GM03348 (cell line): ENCODE data around the gene TCERG1L.
"Not testable (repeated sequence)": the region's sequence is repeated elsewhere in the genome, so short reads cannot be mapped to it uniquely, and the experiment has no call there.

Source experiments
- DNase-seq: peaks from one replicate; pipeline ENCODE4 v3.0.0; 2012; ENCODE audit warnings: low spot score

Gene TCERG1L

DNA sequence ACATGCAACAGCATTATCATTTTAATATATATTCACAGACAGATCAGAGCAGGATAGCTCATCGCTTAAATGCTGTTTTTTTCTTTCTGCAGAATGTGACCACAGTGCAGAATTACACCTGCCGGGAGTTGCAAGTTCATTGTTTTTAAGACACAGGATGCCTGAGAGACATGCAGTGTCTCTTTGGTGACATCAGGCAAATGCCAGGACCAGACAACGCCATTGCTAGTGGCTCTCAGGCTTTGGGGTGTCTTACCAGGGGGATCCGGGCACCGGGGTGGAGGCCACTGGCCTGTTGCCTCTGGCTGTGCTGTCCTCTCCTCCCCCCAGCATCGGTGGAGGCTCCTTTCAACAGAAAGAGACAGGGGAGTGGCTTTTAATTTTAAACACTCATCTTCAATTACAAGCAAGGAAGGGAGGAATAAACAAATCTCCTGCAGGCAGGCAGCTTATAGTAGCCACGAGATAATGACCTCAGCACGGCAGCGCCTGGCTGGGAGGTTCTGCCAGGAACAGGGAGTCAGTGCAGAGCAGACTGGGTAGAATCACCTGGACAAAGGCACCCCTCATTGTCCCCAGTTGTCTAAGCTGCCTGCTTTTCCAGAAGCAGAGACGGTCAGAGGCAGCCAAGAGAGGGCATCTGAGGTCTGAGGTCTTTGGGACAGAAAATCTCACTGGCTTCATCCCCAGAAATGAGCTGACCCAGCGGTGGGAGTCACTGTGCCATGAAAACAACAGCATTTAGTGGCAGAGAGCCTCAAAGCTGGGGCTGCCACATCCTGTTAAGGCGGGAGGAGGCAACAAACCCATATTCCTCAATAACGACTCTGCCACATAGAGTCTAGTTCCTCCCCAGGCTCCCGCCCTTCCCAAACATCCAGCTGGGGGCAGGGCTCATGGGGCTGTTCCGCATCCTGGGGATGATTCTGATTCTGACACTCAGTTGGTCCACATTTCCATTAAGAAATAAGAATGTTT is 148.4 kb downstream of the TCERG1L start:
- no peak for DNase-seq

DNA sequence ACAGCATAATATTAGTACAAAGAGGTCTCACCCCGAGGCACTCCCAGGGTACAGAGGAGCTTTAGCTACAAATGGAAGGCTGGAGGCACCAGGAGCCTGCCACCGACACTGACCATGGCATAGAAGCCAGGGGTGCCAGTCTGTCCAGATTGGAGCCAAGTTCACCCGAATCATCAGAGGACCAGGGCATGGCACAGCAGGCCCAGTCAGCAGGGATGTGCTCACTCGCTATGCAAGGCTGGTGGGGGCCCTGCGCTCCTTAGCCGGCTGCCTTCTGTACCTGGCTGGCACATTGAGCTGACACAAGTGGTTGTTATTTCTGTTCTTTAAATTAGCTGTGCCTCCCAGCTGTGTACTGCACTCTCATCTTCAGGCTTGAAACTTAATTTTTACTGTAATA is 149.3 kb downstream of the TCERG1L start:
- DNase-seq, result no peak

DNA sequence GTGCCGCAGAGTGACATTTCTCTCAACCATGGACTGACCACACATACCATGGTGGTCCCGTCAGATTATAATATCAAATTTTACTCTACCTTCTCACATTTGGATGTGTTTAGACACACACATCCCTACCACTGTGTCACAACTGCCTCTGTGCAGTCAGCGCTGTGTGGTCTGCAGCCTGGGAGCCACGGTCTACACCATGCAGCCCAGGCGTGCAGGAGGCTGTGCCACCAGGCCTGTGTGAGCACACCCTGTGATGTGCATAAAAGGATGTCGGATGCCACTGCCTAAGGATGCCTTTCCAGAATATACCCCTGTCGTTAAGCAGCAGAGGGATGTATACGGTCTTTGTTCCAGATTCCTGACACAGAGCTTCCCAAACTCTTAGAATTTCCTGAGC is 150.4 kb downstream of the TCERG1L start:
- no peak for DNase-seq

DNA sequence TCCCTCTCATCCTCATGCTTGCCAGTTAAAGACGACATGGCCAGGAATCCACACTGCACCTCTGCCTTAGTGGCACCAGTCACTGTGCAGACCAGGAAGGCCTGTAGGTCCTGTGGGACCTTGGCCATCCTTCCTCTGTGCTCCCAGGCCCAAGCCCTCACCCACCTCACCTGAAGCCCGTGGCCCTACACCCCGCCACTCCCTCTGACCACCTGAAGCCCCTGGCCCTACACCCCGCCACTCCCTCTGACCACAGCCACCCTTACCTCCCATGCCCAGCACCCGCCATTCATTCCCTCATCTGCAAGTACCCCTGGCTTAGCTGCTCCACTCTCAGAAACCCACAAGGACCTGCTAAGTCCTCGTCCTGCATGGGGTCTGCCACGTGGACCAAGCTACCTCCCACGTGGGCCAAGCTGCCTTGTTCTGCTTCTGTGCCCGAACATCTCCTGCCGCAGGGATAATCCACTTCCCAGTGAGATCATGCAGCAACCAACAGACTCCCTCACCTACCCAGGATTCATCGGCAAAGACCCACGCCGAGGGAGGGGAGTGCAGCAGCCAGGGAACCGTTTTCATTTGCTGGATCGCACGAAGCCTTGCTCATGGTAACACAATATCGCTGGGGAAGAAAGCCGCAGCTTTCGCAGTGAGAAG is 151.2 kb downstream of the TCERG1L start:
- DNase-seq, result no peak

DNA sequence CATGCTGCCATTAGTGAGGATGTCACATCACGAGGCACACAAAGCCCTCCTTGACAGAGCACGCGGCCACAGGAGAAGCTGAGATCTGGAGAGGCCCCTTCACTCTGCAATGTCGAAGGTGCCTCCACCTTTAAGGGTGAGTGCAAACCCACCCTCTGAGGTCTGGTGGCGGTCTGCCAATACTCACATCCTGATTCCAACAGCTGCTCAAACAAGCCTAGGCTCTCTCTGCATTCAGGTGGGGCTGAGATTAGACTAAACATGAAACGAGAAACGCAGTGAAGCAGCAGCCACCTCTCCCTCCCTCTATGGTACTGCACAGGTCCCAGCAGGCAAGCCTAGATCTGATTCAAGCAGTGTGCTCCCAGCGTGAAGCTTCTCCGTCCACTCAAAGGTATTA is 151.8 kb downstream of the TCERG1L start:
- no peak for DNase-seq

DNA sequence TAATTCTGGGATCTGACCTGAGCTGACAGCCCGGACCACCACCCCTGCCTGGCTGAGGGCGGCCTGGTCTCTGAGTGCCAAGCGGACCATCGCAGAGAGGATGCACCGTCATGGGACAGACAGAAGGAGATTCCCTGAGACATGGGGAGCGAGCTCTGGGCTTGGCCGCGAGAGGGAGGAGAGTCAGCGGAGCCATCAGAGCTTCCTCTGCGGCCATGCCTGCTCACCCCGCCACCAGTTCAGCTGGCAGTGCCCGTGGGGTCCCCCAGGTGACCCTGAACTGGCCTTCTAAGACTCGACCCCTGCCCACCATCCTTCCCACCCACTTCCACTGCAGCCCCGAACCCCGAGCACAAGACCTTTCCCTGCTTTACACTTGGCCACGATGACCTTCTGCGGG is 152.8 kb downstream of the TCERG1L start:
- no peak for DNase-seq

DNA sequence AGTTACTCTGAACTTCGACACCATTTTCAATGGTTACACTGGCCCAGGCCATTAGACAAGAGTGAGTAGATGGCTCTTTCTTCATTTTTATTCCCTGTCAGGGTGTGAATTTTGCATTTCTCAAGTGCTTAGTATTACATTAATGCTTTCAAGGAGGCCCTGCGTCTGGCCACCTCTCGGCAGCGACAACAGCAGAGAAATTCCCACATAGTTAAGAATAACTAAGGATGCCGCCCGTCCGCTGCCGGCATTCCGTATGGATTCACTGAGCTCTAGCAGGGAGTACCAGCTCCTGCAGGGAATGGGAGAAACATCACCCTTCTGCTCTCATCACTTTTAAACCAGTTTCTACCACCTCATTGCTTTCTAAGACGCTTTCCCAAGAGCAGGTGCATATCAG is 153.6 kb downstream of the TCERG1L start:
- no peak for DNase-seq

DNA sequence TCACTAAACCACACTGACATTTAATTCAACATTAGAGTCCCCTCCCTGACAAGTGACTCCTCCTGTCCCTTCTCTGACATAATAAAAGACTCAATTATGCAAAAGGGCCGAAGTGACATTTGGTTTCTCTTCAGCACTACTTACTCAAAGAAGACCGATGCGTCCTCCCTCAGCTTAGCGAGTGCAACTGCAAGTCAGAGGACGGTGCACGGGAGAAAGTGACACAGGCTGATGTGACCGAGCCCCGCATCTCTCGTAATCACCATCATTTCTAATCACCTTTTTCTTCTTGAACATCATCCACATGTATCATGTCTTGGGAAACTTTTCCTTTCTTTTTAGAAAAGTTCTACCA is 155.7 kb downstream of the TCERG1L start:
- DNase-seq, result no peak

DNA sequence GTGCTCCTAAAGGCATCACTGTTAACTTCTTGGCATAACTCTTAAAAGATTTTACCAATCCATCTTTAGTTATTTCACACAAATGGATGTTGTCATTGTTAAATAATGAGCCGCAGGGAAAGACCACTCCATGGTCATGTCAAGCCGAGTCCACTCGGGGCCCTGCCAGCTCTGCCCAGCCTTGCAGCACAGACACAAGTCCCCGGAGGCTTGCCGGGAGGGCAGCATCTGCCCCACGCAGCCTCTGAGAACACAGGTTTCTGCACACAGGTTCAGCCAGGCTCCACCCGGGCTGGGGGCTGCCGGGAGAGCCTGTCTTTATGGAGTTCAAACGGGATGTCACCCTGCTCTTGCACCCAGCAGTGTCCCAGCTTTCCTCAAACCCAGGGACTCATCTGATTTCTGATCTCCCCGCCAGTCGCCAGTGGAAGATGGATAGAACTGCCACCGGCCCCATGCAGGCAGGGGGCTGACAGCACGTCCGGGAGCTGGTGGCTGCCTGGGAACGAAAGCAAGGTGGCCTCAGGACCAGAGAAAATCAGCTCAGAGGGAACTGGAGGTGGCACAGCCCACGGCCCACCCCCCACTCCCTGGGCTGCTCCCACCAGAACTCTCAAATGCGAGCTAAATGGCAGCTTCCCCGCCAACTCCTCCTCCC is 156.2 kb downstream of the TCERG1L start:
- DNase-seq, result no peak

DNA sequence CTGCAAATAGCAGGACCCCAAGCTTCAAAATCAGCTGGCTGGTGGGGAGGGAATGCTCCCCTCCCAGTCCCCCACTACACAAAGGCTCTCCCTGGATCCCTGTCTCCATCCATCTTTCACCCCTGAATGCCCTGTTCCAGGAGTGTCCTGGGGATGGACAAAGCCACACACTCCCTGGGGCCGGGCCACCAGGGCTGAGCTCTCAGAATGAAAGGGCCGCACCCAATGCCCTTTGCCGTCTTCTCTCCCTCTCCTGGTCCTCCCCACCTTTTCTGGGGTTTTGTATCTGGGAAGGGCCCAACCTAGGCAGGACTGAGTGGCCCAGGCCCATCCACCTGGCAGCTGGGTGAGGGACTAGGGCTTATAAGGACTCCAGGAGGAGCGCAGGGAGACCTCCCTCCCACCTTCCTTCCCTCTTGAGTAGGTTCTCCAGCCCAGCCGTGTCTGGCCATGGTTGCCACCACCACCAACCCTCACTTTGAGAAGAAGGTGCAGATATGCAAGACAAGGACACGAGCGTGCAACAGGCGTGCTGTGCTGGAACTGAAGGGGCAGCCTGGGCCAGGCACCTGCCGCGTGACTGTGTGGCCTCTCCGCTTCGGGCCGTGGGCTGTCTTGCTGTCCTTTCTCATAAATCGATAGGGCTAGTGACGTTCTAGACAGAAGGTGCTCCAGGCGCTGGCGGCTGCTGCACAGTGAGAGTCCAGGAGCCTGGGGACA is 157.1 kb downstream of the TCERG1L start:
- no peak for DNase-seq

DNA sequence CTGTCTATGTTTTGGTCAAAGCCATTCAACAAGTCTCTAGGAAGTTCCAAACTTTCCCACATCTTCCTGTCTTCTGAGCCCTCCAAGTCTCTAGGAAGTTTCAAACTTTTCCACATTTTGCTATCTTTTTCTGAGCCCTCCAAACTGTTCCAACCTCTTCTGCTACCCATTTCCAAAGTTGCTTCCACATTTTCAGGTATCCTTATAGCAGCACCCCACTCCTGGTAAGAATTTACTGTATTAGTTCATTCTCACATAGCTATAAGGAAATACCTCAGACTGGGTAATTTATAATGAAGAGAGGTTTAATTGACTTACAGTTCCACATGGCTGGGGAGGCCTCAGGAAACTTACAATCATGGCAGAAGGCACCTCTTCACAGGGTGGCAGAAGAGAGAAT is 159.1 kb downstream of the TCERG1L start:
- DNase-seq, result not testable (repeated sequence)

DNA sequence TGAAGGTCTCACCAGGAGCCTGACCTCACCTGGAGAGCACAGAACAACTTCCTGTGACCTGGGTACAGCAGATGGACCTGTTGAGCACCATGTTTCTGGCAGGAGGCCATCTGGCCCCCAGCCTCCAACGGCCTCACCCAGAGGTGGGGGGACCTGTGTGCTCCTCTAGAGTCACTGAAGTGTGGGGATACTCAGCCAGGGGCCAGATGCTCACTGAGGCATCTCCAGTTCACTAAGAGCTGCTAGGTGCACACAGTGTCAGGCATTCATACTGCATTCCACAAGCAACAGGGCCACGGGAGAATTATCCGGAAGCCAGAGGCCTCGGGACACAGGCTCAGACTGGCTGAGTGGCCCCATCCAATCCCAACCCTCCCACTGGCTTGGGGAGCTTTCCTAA is 161.4 kb downstream of the TCERG1L start:
- no peak for DNase-seq

DNA sequence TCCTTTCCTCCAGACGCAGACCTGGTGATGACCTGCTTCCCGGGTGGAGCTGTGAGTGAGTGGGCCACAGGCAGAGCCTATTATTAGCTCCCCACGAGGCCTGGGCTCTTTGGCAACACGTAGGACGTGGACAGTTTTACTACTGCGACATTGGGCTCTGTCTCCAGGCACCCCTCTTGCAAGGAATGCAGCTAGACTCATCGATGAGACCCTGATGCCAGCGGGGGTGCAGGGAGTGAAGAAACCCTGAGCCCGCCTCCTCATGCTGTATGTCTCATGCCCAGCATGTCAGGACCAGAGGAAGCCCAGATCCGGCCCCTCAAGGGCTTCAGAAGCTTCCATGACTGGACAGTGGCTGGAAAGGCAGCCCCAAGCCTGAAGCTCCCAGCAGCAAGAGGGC is 161.9 kb downstream of the TCERG1L start:
- no peak for DNase-seq

DNA sequence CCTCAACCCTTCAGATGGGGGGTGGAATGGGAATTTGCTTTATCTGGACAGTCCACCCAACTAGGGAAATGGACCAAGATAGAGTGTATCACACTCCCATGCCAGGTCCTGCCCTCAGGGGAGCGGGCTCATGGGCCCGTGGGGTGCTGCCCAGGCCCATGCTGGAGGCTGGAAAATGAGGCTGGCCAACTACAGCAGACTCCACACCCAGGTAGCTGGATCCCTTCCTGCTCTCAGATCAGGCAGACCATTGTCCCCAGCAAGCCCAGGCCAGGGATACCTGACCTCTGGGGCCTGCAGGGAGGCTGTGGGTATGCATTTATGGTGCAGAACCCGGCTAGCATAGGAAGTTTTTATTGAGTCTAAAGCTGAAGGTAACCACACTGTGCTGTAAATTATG is 162.4 kb downstream of the TCERG1L start:
- DNase-seq, result no peak

DNA sequence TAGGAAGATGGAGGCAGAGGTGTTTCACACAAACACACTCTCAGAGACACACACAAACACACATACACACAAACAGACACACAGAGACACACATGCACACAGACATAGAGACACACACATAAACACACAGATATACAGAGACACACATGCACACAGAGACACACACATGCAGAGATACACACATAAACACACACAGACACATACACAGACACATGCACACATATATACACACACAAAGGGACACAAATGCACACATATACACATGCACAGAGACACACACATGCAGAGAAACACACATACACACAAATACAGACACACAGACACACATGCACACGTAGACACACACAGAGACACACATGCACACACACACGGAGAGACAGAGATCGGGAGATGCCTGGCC is 163.3 kb downstream of the TCERG1L start:
- DNase-seq, result no peak

DNA sequence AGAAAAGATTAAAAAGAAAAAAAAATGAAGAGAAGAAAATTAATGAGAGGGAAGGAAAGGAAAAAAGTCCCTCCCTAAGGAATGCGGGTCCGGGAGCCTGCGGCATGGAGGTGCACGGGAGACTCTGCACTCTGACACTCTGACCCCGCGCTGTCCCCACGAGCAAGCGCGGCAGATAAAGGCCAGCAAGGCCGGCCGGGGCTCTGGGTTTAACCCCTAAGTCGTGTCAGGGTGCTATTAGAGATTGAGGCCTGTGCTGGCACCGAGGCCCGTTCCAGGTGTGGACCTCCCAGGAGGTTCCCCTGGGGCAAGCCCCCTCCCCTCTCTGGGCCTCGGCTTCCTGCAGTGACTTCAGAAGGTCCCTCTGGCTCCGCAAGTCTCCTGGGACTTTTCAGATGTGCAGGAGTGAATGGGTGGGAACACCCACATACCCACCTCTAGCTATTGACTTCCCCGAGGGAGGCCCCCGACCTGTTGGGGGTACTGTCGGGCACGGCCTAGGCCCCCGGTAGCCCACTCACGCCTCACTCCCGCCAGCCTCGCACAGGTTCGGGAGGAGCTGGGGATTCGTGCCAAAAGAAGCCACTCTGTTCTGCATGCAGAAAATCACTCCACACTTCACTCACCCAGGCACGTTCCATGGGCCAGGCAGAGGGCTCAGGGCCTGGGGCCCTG is 164.1 kb downstream of the TCERG1L start:
- no peak for DNase-seq

DNA sequence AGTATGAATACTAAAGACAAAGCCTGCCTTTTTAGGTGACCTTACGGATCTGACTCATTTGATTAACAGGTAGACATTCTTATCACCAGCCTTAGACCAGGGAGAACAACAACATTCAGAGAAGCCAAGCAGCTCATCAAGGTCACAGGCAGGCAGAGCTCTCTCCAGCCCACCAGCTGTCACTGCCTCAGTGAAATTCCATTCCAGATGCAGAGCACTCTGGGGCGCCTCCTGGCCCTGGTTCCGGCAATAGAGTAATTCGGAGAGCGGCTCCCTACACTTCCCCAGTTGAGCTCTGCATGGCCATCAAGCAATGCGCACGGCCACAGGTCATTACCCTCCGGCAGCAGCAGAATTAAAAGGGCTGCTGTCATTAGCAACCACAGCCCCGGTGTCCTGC is 164.7 kb downstream of the TCERG1L start:
- no peak for DNase-seq

DNA sequence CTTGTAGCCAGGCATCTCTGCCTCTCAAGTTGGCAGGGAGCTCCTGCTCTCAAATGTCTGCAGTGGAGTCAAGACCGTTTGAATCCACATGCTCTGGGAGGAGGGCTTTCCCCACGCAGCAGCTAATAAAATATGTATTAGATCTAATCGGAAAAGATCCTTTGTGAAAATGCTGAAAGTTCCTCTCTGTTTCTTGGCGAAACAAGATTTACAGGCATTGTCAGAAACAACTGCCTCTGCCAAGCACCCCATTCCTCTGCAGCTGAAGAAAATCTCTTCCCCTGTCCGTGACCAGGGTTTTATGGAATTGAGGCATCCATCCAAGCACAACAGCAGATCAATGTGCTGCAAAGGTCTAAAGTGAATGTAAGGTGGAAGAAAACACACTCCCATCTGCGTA is 165.8 kb downstream of the TCERG1L start:
- DNase-seq, result no peak

DNA sequence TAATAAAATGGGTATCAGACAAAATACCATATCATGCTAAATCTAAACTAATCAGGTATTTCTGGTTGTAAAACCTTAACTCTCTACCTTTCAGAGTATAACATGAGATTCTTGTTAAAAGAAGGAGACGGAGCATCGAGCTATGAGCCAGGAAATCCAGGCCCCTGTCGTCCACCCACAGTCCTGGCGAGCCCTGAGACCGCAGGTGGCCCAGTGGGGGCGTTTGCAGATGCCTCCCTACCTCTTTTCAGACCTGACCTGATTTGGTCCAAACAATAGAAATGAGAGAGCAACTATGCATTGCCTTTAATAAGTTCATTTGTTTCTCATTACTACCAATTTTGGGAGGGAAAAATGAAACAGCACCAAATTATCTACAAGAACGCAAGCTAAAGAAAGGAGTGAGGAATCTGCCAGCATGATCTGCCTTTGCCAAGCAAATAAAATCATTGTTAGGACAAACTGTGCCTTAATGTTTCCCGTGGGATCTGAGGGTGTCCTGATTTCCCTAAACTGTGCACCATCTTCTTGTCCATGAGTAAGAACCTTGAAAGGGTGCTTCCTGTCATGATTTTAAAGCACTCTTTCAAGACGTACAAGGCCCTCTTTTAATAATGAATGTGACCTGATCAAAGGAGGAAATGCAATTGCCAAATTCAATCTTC is 166.7 kb downstream of the TCERG1L start:
- DNase-seq, result no peak

DNA sequence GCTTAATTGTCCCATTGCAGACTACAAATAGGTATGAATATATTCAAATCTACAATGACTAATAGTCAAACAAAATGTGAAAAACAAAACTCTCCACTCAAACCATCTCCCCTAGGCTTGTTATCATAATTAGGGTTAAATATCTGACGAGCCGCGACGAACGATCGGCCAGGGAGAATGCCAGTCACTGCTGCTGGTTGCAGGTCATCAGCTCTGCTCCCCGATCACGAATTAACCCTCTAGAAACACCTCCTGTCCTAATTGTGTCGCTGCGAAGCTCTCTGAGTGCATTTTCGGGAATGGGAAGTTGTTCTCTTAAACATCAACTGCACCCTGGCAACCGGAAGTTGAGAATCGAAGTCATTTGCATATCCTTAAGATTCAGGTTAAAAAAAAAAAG is 167.3 kb downstream of the TCERG1L start:
- DNase-seq, result no peak

DNA sequence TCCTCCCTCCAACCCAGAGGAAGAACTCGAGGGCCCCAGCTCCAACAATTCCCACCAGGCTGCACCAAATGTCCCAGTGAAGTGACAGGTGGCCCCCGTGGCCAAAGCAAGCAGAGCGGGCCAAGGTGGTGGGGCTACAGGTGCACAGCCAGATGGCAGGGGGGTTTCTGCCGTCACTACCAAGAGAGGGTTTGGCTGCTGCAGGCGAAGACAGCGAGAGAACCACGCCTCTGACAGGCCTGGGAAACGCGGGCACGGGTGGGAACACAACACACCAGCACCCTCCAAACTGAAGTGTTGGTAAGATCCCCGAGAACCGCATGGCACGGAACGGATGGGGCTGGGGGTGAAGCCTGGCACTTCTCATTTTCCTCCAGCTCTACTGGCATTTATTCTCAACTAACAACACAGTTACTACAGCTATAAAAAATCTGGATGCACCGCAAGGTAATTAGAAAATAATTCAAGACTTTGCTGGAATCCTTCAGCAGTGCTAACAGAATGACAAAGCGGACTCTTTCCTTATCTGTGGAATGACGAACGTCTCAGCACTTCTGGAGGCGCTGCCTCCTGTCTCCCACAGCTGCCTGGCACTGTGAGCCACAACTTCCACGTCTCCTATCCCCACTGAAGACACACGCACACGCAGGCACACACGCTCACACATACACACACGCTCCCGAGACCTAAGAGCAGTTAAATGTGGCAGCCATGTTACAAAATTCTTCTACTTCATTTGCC is 167.9 kb downstream of the TCERG1L start:
- no peak for DNase-seq
